Dermis lymphatic vessel endothelial cell (primary cell): Measurements from ENCODE around the gene ATOH7. TPM values are rescaled to one million over a fixed set of nuclear protein-coding genes. Genes with fewer than 3 reads are reported as not detected.

ENCODE experiments used
- total RNA-seq: library from RNA; depleted of rRNA; stranded (reverse); fragments of >200 nt; gene quantifications from 2 replicates; pipeline ENCODE4 v1.2.1, GENCODE V29; 2014

ATOH7 gene
- not detected in 2 replicates for total RNA-seq

GRCh38 chr10:68231817-68232251 is at the start of gene ATOH7:
Gene ATOH7, minus strand, starts transcription at chr10:68232113. Its CDS starts 436 bp downstream, at chr10:68231677.

Other genes starting within 250 kb of the ATOH7 start
- 39.2 and 48.4 TPM in 2 replicates for gene HERC4, start 156.8 kb downstream of the ATOH7 start, total RNA-seq
- gene MYPN, start 122.6 kb downstream of the ATOH7 start, total RNA-seq: 0.11 TPM in 1 of 2 replicates, not detected in the other
- 15.8 and 24.4 TPM in 2 replicates for gene HNRNPH3, start 100.0 kb upstream of the ATOH7 start, total RNA-seq
- 4.2 and 5.2 TPM in 2 replicates for gene PBLD, start 100.8 kb upstream of the ATOH7 start, total RNA-seq
- gene RUFY2, start 175.2 kb upstream of the ATOH7 start, total RNA-seq: 23.0 and 26.0 TPM in 2 replicates
- 3.6 and 5.4 TPM in 2 replicates for gene DNA2, start 239.9 kb upstream of the ATOH7 start, total RNA-seq